ENCODE results near the gene ITGAV. TPM values are rescaled to one million over a fixed set of nuclear protein-coding genes. Genes with fewer than 3 reads are reported as not detected.

Gene ITGAV
- total and polyA plus RNA-seq, 2 donors from 2014 or later, result 26.3 to 99.0 TPM

GRCh38 chr2:186699742-186700141, 109.9 kb downstream of the ITGAV start:
- no peak overlapping the region for H3K27ac ChIP-seq (ENCODE audit: low read depth in 2 of 2, low read length in 2 of 2)
- intact Hi-C loops (cut with DNase I), result no loop called here
- no peak overlapping the region for H3K4me3 ChIP-seq (ENCODE audit: low read length in 3 of 3)
- no peaks in the 10 kb centered on the region for H3K9me3 ChIP-seq (ENCODE audit: control insufficient read depth in 2 of 3, insufficient read depth in 1 of 3, low read length in 3 of 3)
- no peaks in the 10 kb centered on the region for H3K4me1 ChIP-seq (ENCODE audit: control insufficient read depth in 2 of 3, insufficient read depth in 2 of 3, low read depth in 1 of 3, low read length in 3 of 3)
- FAIRE-seq, result no peak
- H3K36me3 ChIP-seq (ENCODE audit: control insufficient read depth in 2 of 3, insufficient read depth in 3 of 3, low read length in 3 of 3), result no peaks in the 10 kb centered on the region
- H3K9ac ChIP-seq (ENCODE audit: low read length in 3 of 3), result no peak overlapping the region
- no peak for TF ChIP-seq CTCF (IDR thresholded peaks at IDR 0.05; ENCODE audit: borderline replicate concordance, extremely low read depth, insufficient read depth)
- DNase-seq, result no peak
- no peaks in the 10 kb centered on the region for H3K27me3 ChIP-seq (ENCODE audit: control insufficient read depth, insufficient read depth, low read length)

DNA sequence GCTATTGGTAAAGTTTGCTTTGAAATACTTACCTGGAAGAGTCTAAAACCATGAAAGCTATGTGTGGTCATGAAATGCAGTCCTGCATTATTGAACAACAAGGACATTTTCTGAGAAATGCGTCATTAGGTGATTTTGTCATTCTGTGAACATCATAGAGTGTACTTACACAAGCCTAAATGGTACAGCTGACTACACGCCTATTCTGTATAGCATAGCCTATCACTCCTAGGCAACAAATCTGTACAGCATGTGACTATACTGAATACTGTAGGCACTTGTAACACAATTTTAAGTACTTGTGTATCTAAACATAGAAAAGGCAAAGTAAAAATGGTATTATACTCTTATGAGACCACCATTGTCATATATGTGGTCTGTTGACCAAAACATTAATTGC, 112.2 kb downstream of the ITGAV start:
- intact Hi-C loops (cut with DNase I), result no loop called here

DNA sequence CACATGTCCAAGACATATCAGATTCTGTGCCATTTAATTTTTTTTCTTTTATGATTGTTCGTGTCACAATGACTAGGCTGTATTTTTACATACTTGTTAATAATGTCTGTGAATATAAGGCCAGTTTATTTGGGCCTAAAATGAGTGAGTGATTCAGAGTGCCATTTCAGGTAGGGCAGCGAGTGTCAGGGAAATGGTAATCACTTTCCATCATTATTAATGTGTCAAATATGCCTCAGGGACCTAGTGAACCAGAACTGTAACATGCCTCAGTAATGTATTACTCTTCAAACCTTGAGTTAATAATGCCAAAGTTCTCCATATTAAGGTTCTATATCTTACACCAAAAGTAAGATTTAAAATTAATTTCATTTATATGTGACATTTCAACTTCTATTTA, 112.6 kb downstream of the ITGAV start:
- TF ChIP-seq CTCF (IDR thresholded peaks at IDR 0.05; ENCODE audit: borderline replicate concordance, extremely low read depth, insufficient read depth), result no peak
- no peak for DNase-seq
- H3K4me3 ChIP-seq (ENCODE audit: low read length in 3 of 3), result no peak overlapping the region
- intact Hi-C loops (cut with DNase I), result no loop called here
- H3K4me1 ChIP-seq (ENCODE audit: control insufficient read depth in 2 of 3, insufficient read depth in 2 of 3, low read depth in 1 of 3, low read length in 3 of 3), result no peaks in the 10 kb centered on the region
- no peak for FAIRE-seq
- H3K27ac ChIP-seq (ENCODE audit: low read depth in 2 of 2, low read length in 2 of 2), result no peak overlapping the region
- no peaks in the 10 kb centered on the region for H3K27me3 ChIP-seq (ENCODE audit: control insufficient read depth, insufficient read depth, low read length)
- no peaks in the 10 kb centered on the region for H3K9me3 ChIP-seq (ENCODE audit: control insufficient read depth in 2 of 3, insufficient read depth in 1 of 3, low read length in 3 of 3)
- no peaks in the 10 kb centered on the region for H3K36me3 ChIP-seq (ENCODE audit: control insufficient read depth in 2 of 3, insufficient read depth in 3 of 3, low read length in 3 of 3)
- no peak overlapping the region for H3K9ac ChIP-seq (ENCODE audit: low read length in 3 of 3)

More for the DNA sequence above, 112.2 kb downstream of the ITGAV start:
- no peaks in the 10 kb centered on the region for H3K27me3 ChIP-seq (ENCODE audit: control insufficient read depth, insufficient read depth, low read length)
- H3K36me3 ChIP-seq (ENCODE audit: control insufficient read depth in 2 of 3, insufficient read depth in 3 of 3, low read length in 3 of 3), result no peaks in the 10 kb centered on the region
- H3K4me3 ChIP-seq (ENCODE audit: low read length in 3 of 3), result no peak overlapping the region
- no peaks in the 10 kb centered on the region for H3K4me1 ChIP-seq (ENCODE audit: control insufficient read depth in 2 of 3, insufficient read depth in 2 of 3, low read depth in 1 of 3, low read length in 3 of 3)
- FAIRE-seq, result no peak
- no peak for DNase-seq
- no peak for TF ChIP-seq CTCF (IDR thresholded peaks at IDR 0.05; ENCODE audit: borderline replicate concordance, extremely low read depth, insufficient read depth)
- no peaks in the 10 kb centered on the region for H3K9me3 ChIP-seq (ENCODE audit: control insufficient read depth in 2 of 3, insufficient read depth in 1 of 3, low read length in 3 of 3)
- H3K9ac ChIP-seq (ENCODE audit: low read length in 3 of 3), result no peak overlapping the region
- no peak overlapping the region for H3K27ac ChIP-seq (ENCODE audit: low read depth in 2 of 2, low read length in 2 of 2)

- DNase-seq (no peak), FAIRE-seq (no peak)
- intact Hi-C loops (cut with DNase I), result no loop called here
- no peak overlapping the region for H3K9ac ChIP-seq (ENCODE audit: low read length in 3 of 3)
- H3K27me3 ChIP-seq (ENCODE audit: control insufficient read depth, insufficient read depth, low read length), result no peaks in the 10 kb centered on the region
- TF ChIP-seq CTCF (IDR thresholded peaks at IDR 0.05; ENCODE audit: borderline replicate concordance, extremely low read depth, insufficient read depth), result no peak
- H3K4me3 ChIP-seq (ENCODE audit: low read length in 3 of 3), result no peak overlapping the region
- no peaks in the 10 kb centered on the region for H3K4me1 ChIP-seq (ENCODE audit: control insufficient read depth in 2 of 3, insufficient read depth in 2 of 3, low read depth in 1 of 3, low read length in 3 of 3)
- no peaks in the 10 kb centered on the region for H3K9me3 ChIP-seq (ENCODE audit: control insufficient read depth in 2 of 3, insufficient read depth in 1 of 3, low read length in 3 of 3)
- no peaks in the 10 kb centered on the region for H3K36me3 ChIP-seq (ENCODE audit: control insufficient read depth in 2 of 3, insufficient read depth in 3 of 3, low read length in 3 of 3)
- H3K27ac ChIP-seq (ENCODE audit: low read depth in 2 of 2, low read length in 2 of 2), result no peak overlapping the region
Observed at GRCh38 chr2:186704897-186705296, 115.0 kb downstream of the ITGAV start.

Data from kidney (tissue), 14 donors.